Stomach (tissue), 9 donors: Measurements from ENCODE around the gene P2RX6. TPM values are rescaled to one million over a fixed set of nuclear protein-coding genes. Genes with fewer than 3 reads are reported as not detected.
"Not testable (repeated sequence)": the region's sequence is repeated elsewhere in the genome, so short reads cannot be mapped to it uniquely, and the experiment has no call there.

Source experiments
- DNase-seq, 2 donors: peaks; one replicate each; pipeline versions ENCODE4 v3.0.0 to v3.0.0-alpha.2; 2013 to 2019
- H3K27ac ChIP-seq, 5 donors: fragments of 200-600 bp in 4 of 5; sonication (generic) in 4 of 5; one replicate each; pipeline ENCODE4 v1.5.1; 2013 to 2019; ENCODE audit warnings: mild to moderate bottlenecking in 1 of 5, moderate library complexity in 1 of 5
- H3K27me3 ChIP-seq, 3 donors: fragments of 200-600 bp; sonication (generic); one replicate each; pipeline ENCODE4 v1.5.1; 2017 to 2019; ENCODE audit warnings: mixed run types in 1 of 3
- H3K36me3 ChIP-seq, 4 donors: fragments of 200-600 bp; sonication (generic); 1 replicate in 3 of 4; 2 replicates in 1 of 4; pipeline ENCODE4 v1.5.1; 2016 to 2019
- H3K4me1 ChIP-seq, 4 donors: fragments of 200-600 bp; sonication (generic); one replicate each; pipeline ENCODE4 v1.5.1; 2016 to 2019
- H3K4me3 ChIP-seq, 4 donors: fragments of 200-600 bp; sonication (generic) in 3 of 4; one replicate each; pipeline ENCODE4 v1.5.1; 2016 to 2019; ENCODE audit warnings: mild to moderate bottlenecking in 1 of 4
- H3K9me3 ChIP-seq, 4 donors: fragments of 200-600 bp; sonication (generic); one replicate each; pipeline ENCODE4 v1.5.1; 2016 to 2019
- CTCF ChIP-seq, 7 experiments: fragments of 450-650 bp in 4 of 7; fragments of 200-600 bp in 3 of 7; sonication (generic) in 3 of 7; IDR thresholded peaks; one replicate each; pipeline ENCODE4 v1.5.1; 2016 to 2019; ENCODE audit warnings: antibody characterized with exemption in 7 of 7, control low read depth in 2 of 7, mild to moderate bottlenecking in 1 of 7
- EP300 ChIP-seq: sonication (generic); formaldehyde crosslinking; IDR thresholded peaks from one replicate; pipeline ENCODE4 v1.6.1; 2017; ENCODE audit warnings: antibody characterized with exemption
- POLR2A ChIP-seq, 4 donors: fragments of 450-650 bp; IDR thresholded peaks; one replicate each; pipeline ENCODE4 v1.6.1; 2016; ENCODE audit warnings: antibody characterized with exemption in 4 of 4, control low read depth in 2 of 4, mild to moderate bottlenecking in 1 of 4, moderate library complexity in 1 of 4
- POLR2AphosphoS5 ChIP-seq, 3 donors: sonication (generic); formaldehyde crosslinking; IDR thresholded peaks; one replicate each; pipeline ENCODE4 v1.6.1; 2016; ENCODE audit warnings: antibody characterized with exemption in 3 of 3
- WGBS, 5 donors: extraction: QIAGEN DNeasy Blood & Tissue Kit in 3 of 5; methylation state at CpG; one replicate each; pipeline versions ENCODE4 v1.1.5 to v1.1.7; 2013 to 2018; 5-methylcytosine and 5-hydroxymethylcytosine counted together
- intact Hi-C: fragments of 100-400 bp; cut with DNase I; formaldehyde crosslinking; loops from one replicate; pipeline ENCODE4 v1.15.1; 2023; ENCODE audit warnings: low total_unique reads
- polyA plus RNA-seq, 3 donors: library from polyadenylated mRNA; stranded (reverse); fragments of 200-250 nt; gene quantifications; one replicate each; pipeline ENCODE4 v1.2.3, GENCODE V29; 2013
- total RNA-seq, 5 donors: library from RNA; depleted of rRNA; stranded (reverse); fragments of >200 nt; gene quantifications; one replicate each; pipeline versions ENCODE4 v1.1.0 to v1.2.3, GENCODE V29; 2014 to 2016
- donor health status: healthy with polysubstance abuse.
- donor health status: Bipolar disorder and iron deficiency.
- donor health status: healthy.

The P2RX6 gene
- total and polyA plus RNA-seq, 8 donors, result 0.10 to 0.55 (median 0.31) TPM; not detected in 5

DNA sequence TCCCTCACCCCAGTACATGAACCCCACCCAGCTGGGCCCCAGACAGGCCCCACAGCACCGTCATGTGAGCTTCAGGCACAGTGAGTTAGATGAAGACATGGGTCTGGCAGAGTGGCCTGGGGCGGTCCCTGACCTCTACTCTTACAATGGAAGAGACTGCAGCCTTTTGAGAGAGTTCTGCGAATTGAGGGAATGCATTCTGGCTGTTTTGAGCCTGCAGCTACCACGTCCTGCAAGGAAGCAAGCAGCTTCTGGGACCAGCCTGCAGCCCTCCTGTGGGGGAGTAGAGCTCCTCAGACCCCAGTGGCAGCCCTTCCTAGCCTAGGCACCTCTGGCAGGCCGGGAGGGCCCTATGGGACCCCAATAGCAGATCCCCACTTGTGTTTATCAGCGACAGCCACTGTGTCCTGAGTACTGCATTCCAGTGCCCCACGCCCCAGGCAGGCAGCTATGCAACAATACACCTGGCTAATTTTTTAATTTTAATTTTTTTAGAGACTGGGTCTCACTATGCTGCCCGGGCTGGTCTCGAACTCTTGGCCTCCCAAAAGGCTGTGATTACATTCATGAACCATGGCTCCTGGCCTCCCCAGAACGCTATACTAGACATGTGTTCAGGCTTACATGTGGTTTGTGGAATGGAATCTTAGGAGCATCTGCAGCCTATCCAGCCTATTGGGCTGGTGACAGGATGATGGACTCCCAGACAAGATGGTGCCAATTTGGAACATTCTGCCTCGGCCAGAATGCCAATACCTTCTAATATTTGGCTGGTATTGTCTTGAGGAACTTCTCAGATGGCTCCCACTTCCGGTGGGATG, 18.1 kb downstream of the P2RX6 start:
- peaks cover 0 to 54% (median 14%) of the 10 kb centered on the region in 3 donors for H3K27me3 ChIP-seq
- no peaks in the 10 kb centered on the region for H3K9me3 ChIP-seq
- no peak for TF ChIP-seq POLR2AphosphoS5 (IDR thresholded peaks at IDR 0.05)
- TF ChIP-seq EP300, result no peak
- TF ChIP-seq POLR2A (IDR thresholded peaks at IDR 0.05), result no peak
- TF ChIP-seq CTCF (IDR thresholded peaks at IDR 0.05), result no peak
- H3K4me1 ChIP-seq, result peaks cover 9 to 20% (median 15%) of the 10 kb centered on the region in 4 donors
- intact Hi-C loops, result no loop called here
- 77 to 86% (median 78%) methylated on average over 11 to 12 of the region's 12 CpGs for WGBS, 5 donors
- H3K27ac ChIP-seq, result no peak overlapping the region
- no peak for DNase-seq
- no peaks in the 10 kb centered on the region for H3K36me3 ChIP-seq
- H3K4me3 ChIP-seq, result peak overlapping the region; percentile 38 to 50 (median 42)

DNA sequence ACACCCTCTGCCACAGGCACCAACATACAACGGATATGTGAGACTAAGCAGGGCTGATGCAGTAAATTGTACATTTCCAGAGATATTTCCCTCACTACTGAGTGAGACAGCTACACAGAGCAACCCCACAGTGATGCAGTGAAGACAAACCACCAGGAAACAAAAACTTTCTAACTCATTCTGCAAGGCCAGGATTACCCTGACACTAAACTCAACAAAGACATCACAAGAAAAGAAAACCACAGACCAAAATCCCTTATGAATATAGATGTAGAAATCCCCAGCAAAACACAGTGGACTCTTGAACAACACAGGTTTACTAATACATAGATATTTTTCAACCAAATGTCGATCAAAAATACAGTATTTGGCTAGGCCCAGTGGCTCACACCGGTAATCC, 18.9 kb downstream of the P2RX6 start:
- no peak for DNase-seq
- Histone ChIP-seq H3K27me3 (peaks cover 0 to 48% (median 14%) of the 10 kb centered on the region in 3 donors), H3K36me3 (no peaks in the 10 kb centered on the region), H3K9me3 (no peaks in the 10 kb centered on the region), H3K4me3 (no peak overlapping the region), H3K4me1 (peaks cover 9 to 22% (median 15%) of the 10 kb centered on the region in 4 donors), H3K27ac (no peak overlapping the region)
- intact Hi-C loops, result no loop called here
- TF ChIP-seq EP300 (no peak), CTCF (IDR thresholded peaks at IDR 0.05) (no peak), POLR2AphosphoS5 (IDR thresholded peaks at IDR 0.05) (no peak), POLR2A (IDR thresholded peaks at IDR 0.05) (no peak)
- WGBS, 5 donors, result 60 to 88% (median 72%) methylated on average over 3 of the region's 3 CpGs

DNA sequence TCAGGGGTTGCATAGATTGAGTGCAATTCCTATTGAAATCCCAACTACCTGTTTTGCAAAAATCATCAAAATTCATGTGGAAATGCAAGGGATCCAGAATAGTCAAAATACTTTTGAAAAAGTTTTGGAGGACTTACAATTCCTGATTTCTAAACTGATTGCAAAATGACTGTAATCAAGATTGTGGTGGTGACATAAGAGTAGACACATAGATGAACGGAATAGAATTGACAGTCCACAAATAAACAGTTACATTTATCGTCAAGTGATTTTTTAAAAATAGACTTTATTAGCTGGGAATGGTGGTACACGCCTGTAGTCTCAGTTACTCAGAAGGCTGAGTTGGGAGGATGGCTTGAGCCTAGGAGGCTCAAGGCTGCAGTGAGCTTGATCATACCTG, 20.0 kb downstream of the P2RX6 start:
- no peak for TF ChIP-seq POLR2A (IDR thresholded peaks at IDR 0.05)
- TF ChIP-seq EP300, result no peak
- TF ChIP-seq POLR2AphosphoS5 (IDR thresholded peaks at IDR 0.05), result no peak
- no peak for TF ChIP-seq CTCF (IDR thresholded peaks at IDR 0.05)
- Histone ChIP-seq H3K36me3 (no peaks in the 10 kb centered on the region), H3K27ac (no peak overlapping the region), H3K4me3 (no peak overlapping the region), H3K27me3 (peaks cover 0 to 37% (median 14%) of the 10 kb centered on the region in 3 donors), H3K4me1 (peaks cover 9 to 22% (median 15%) of the 10 kb centered on the region in 4 donors), H3K9me3 (no peaks in the 10 kb centered on the region)
- 78 to 92% (median 85%) methylated on average over 3 of the region's 3 CpGs for WGBS, 5 donors
- intact Hi-C loops, result no loop called here
- DNase-seq, result no peak

GRCh38 chr22:21038405-21038804, 23.4 kb downstream of the P2RX6 start:
- Histone ChIP-seq H3K4me1 (peaks cover 0 to 6% (median 3%) of the 10 kb centered on the region in 4 donors), H3K27ac (peak overlapping the region in 4 of 5 donors; percentile 33 to 73 (median 54)), H3K27me3 (peaks cover 0 to 3% (median 0%) of the 10 kb centered on the region in 3 donors), H3K4me3 (no peak overlapping the region), H3K9me3 (no peaks in the 10 kb centered on the region), H3K36me3 (no peaks in the 10 kb centered on the region)
- intact Hi-C loops, result no loop called here
- no peak for TF ChIP-seq POLR2AphosphoS5 (IDR thresholded peaks at IDR 0.05)
- TF ChIP-seq POLR2A (IDR thresholded peaks at IDR 0.05), result no peak
- no peak for TF ChIP-seq EP300
- DNase-seq, result no peak
- WGBS, 5 donors, result 33 to 53% (median 46%) methylated on average over 2 of the region's 2 CpGs

DNA sequence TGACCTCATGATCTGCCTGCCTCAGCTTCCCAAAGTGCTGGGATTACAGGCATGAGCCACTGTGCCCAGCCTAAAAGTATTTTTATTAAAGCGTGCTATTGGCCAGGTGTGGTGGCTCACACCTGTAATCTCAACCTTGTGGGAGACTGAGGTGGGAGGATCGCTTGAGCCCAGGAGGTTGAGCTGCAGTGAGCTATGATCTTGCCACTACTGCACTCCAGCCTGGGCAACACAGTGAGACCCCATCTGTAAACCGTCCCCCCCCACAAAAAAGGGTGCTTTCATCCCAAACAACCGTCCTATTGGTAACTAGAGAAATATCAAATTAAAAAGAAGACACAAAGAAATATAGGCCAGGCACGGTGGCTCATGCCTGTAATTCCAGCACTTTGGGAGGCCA, 24.2 kb downstream of the P2RX6 start:
- DNase-seq, H3K4me3 ChIP-seq, H3K9me3 ChIP-seq, H3K36me3 ChIP-seq, H3K27ac ChIP-seq, H3K27me3 ChIP-seq, intact Hi-C loops: not testable (repeated sequence)
- WGBS, 5 donors, result 85 to 92% (median 90%) methylated on average over 5 of the region's 5 CpGs
- H3K4me1 ChIP-seq, result peaks cover 0 to 14% (median 4%) of the 10 kb centered on the region in 4 donors
